ENCODE results near the gene UBL4B.

GRCh38 chr1:110112143-110112542 lies at the start of gene UBL4B:
- TF ChIP-seq ELF4 (IDR thresholded peaks at IDR 0.05) (no peak), LEF1 (IDR thresholded peaks at IDR 0.05; ENCODE audit: borderline replicate concordance) (no peak), PKNOX1 (IDR thresholded peaks at IDR 0.05) (no peak), HDGF (IDR thresholded peaks at IDR 0.05; ENCODE audit: borderline replicate concordance) (no peak), L3MBTL2 (conservative IDR thresholded peaks at IDR 0.05) (no peak), FOXK2 (IDR thresholded peaks at IDR 0.05) (no peak), FOXA1 (IDR thresholded peaks at IDR 0.05) (no peak), SP1 (IDR thresholded peaks at IDR 0.05) (no peak)
